ENCODE data around the gene ZNF580. TPM values are rescaled to one million over a fixed set of nuclear protein-coding genes. Genes with fewer than 3 reads are reported as not detected.

ZNF580 gene
- total and polyA plus RNA-seq, 10 of the 15 experiments (the other 5 are each of a cell fraction or from before 2014, with no cell fraction given): 2.3 to 31.8 (median 10.0) TPM

- in situ Hi-C loops (cut with MboI): no loop called here
- Histone ChIP-seq H3K4me2 (ENCODE audit: control insufficient read depth, insufficient read depth) (no peak overlapping the region), H3K9ac (ENCODE audit: control insufficient read depth, insufficient read depth, low read length) (no peak overlapping the region), H2AFZ (ENCODE audit: control insufficient read depth, low read depth, low read length) (no peak overlapping the region), H3K4me1 (ENCODE audit: control insufficient read depth, insufficient read depth, low read length) (peaks cover 4% of the 10 kb centered on the region), H4K20me1 (ENCODE audit: control insufficient read depth, insufficient read depth) (peaks cover 3% of the 10 kb centered on the region; the same call in 1 of the 2 replicates), H3K9me3 (replicated peaks; ENCODE audit: control insufficient read depth, insufficient read depth, low read length) (no peaks in the 10 kb centered on the region; the same call in 1 of the 3 replicates), H3K27me3 (replicated peaks in 1 of 2; ENCODE audit: control insufficient read depth in 2 of 2, insufficient read depth in 2 of 2, low read length in 1 of 2) (no peaks in the 10 kb centered on the region), H3K36me3 (ENCODE audit: control insufficient read depth in 2 of 2, insufficient read depth in 2 of 2, low read length in 1 of 2) (peaks cover 3 to 12% of the 10 kb centered on the region in 2 experiments; a peak in 3 of 4 replicates), H3K79me2 (ENCODE audit: control insufficient read depth, insufficient read depth, low read length) (peaks cover 3% of the 10 kb centered on the region; the same call in 1 of the 2 replicates), H3K4me3 (no peak overlapping the region), H3K27ac (ENCODE audit: control insufficient read depth, insufficient read depth) (no peak overlapping the region)
- ChIA-PET RAD21 (ENCODE audit: unreplicated experiment) (no interaction called here), SMC1A (ENCODE audit: uncharacterized antibody, unreplicated experiment) (no interaction called here), POLR2A (no interaction called here), CTCF (no interaction called here)
- intact Hi-C loops (cut with micrococcal nuclease; ENCODE audit: unreplicated experiment): no loop called here
- DNase-seq (ENCODE audit: low read depth, low spot score): no peak
- no peak for ATAC-seq
- no TSS peak for BruUV-seq (replicated peaks)
- 99% methylated on average over 65 of the region's 88 CpGs for WGBS (ENCODE audit: insufficient coverage, insufficient replicate concordance, low lambda C conversion rate, missing lambda C conversion rate)
- FAIRE-seq: no peak
- TF ChIP-seq ESRRA (IDR thresholded peaks at IDR 0.05; ENCODE audit: low read length): no peak
- no peak for TF ChIP-seq SMAD1 (IDR thresholded peaks at IDR 0.05; ENCODE audit: low read depth, partially characterized antibody)
- TF ChIP-seq E4F1 (IDR thresholded peaks at IDR 0.05; ENCODE audit: borderline replicate concordance, partially characterized antibody): no peak
- TF ChIP-seq USF1 (IDR thresholded peaks at IDR 0.05; ENCODE audit: borderline replicate concordance, extremely low read length, insufficient read depth, low read depth, low read length): no peak
- TF ChIP-seq ZBTB33 (IDR thresholded peaks at IDR 0.05): no peak
- no peak for TF ChIP-seq YBX1 (IDR thresholded peaks at IDR 0.05)
- no peak for TF ChIP-seq SKIL (IDR thresholded peaks at IDR 0.05; ENCODE audit: low read depth, poor library complexity, severe bottlenecking)
- no peak for TF ChIP-seq EZH2 (IDR thresholded peaks at IDR 0.05; ENCODE audit: borderline replicate concordance, control insufficient read depth, low read depth, low read length)
- TF ChIP-seq, protein P1, sequence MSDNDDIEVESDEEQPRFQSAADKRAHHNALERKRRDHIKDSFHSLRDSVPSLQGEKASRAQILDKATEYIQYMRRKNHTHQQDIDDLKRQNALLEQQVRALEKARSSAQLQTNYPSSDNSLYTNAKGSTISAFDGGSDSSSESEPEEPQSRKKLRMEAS (IDR thresholded peaks at IDR 0.05; ENCODE audit: low read depth, low read length): no peak
- no peak for TF ChIP-seq MYC (IDR thresholded peaks at IDR 0.05; ENCODE audit: insufficient read depth, insufficient read length, insufficient replicate concordance, low read length, severe bottlenecking)
- no peak for TF ChIP-seq CBX5 (IDR thresholded peaks at IDR 0.05; ENCODE audit: low read depth)
- TF ChIP-seq, protein P2, sequence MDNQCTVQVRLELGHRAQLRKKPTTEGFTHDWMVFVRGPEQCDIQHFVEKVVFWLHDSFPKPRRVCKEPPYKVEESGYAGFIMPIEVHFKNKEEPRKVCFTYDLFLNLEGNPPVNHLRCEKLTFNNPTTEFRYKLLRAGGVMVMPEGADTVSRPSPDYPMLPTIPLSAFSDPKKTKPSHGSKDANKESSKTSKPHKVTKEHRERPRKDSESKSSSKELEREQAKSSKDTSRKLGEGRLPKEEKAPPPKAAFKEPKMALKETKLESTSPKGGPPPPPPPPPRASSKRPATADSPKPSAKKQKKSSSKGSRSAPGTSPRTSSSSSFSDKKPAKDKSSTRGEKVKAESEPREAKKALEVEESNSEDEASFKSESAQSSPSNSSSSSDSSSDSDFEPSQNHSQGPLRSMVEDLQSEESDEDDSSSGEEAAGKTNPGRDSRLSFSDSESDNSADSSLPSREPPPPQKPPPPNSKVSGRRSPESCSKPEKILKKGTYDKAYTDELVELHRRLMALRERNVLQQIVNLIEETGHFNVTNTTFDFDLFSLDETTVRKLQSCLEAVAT (IDR thresholded peaks at IDR 0.05): no peak
Observed at GRCh38 chr19:55615543-55616394, 25.0 kb upstream of the ZNF580 start.
